GM18519 (cell line): Measurements from ENCODE around the gene CTSD.

ENCODE experiments used
- ATAC-seq: cut with Tn5 transposase; IDR thresholded peaks from one replicate; pipeline ENCODE4 v1.9.1; 2021; ENCODE audit warnings: mild to moderate bottlenecking, moderate library complexity; ENCODE audit not compliant: unreplicated experiment, low FRiP score

The CTSD gene

DNA sequence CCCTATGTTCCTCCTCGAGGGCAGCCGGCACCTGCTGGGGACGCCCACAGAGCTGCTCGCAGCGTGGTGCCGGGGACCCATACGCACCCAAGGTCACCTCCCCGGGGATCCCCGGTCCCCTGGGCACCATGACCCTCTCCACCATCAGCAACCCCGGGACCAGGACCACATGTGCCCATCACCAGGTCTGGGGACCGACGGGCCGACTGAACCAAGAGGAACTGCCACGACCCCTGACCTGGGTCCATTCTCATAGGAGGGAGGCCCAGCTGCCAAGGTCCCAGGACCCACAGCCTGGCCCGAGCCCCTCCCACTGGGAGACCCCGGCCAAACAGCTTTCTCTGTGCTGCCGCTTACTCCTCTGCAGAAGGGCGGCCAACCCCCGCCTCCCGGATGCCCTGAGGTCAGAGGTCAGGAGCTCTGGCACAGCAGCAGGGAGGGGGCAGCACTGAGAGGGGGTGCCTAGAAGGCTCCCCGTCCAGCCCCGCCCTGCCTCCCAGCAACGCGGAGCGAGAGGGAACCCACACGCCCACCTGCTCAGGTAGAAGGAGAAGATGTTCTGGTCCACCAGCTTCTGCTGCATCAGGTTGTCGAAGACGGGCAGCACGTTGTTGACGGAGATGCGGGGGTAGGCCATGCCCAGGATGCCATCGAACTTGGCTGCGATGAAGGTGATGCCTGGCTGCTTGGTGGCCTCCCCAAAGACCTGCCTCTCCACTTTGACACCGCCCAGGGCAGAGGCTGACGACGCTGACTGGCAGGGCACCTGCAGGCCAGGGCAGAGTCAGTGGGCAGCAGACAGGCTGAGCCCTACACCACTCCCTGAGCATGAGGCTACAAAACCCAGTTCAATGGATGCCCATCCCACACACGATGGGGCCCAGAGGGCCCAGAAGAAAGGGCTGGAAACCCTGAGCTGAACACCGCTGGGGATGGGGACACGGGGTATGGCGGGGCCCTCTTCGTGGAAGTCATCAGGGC, 6.6 kb downstream of the CTSD start:
- ATAC-seq: no peak

DNA sequence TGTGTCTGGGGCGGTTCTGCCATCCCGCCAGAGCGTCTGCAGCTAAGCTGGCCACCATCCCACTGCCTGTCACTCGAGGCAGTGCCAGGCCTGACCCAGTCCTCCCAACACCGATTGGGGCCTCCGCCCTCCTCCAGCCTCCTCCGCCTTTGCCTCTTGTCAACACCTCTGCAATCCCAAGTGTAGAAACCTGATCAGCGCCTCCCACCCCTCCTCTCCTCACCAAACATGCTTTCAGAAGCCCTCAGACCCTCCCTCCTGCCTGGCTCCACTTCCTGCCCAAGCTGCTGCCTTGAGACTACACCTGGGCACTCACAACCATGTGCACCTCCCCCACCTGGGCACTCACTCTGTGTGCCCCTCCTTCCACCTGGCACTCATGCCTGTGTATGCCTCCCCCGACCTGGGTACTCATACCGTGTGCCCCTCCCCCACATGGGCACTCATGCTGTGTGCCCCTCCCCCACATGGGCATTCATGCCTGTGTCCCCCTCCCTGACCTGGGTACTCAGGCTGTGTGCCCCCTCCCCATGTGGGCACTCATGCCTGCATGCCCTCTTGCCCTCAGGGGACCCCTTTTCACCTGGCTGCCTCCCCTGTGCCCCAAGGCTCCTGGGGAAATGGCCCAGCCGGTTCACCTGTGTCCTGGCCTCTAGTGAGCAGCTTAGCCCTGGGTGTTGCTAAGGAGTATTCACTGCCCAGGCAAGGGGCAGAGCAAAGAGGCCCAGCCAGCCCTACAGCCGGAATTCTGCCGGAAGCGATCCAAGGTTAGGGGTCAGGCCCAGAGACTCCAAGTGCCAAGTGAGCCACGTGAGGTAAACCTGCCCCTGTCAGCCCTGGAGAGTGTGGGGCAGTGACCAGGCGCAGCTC, 7.8 kb downstream of the CTSD start:
- no peak for ATAC-seq

DNA sequence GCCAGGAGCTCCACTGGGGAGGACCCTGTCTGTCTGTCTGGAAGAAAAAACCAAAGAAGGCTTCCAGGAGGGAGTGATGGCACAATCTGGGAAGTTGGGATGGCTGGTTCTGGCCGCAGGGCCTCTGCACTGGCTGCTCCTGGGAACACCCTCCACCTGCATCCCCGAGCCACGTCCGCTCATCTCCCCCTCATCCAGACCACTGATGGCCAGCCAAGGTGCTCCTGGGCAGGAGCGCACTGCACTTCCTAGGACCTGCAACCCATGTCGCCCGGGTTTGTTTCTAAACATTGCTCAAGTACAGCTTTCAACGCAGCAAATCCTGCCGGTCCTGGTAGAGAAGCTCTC, 8.4 kb downstream of the CTSD start:
- no peak for ATAC-seq

DNA sequence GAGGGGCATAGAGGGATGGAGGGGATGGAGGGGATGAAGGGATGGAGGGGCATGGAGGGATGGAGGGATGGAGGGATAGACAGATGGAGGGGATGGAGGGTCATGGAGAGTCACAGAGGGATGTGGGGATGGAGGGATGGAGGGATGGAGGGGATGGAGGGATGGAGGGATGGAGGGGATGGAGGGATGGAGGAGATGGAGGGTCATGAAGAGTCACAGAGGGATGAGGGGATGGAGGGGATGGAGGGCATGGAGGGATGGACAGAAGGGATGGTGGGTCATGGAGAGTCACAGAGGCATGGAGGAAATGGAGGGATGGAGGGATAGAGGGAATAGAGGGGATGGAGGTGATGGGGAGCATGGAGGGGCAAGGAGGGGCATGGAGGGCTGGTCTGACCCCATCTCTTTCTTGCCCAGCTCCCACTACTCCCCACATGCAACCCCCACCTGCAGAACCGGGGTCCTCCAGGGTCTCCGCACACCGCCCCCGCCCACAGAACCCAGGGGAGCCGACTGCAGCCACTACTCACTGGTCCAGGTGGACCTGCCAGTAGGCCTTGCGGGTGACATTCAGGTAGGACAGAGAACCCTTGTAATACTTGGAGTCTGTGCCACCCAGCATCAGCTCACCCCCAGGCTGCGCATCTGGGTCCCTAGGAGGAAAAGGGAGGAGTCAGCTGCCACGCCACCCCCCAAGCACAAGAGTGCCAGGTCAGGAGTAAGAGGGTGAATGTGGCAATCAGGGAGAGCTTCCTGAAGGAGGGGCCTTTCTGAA, 9.2 kb downstream of the CTSD start:
- no peak for ATAC-seq

DNA sequence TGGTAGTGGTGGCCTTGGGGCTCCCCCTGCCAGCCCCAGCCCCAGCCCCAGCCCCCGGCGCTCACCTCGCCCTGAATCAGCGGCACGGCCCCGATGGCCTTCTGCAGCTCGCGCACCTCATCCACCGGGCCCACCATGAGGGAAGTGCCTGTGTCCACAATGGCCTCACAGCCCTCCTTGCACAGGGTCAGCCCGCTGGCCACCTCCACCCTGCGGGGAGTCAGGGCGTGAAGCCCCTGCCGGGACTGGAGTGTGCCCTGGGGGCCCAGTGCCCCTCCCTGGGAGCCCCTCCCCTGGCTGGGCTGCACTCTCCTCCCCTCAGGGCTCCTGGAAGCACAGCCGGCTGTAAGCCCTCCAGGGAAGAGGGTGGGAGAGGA, 9.8 kb downstream of the CTSD start:
- no peak for ATAC-seq

DNA sequence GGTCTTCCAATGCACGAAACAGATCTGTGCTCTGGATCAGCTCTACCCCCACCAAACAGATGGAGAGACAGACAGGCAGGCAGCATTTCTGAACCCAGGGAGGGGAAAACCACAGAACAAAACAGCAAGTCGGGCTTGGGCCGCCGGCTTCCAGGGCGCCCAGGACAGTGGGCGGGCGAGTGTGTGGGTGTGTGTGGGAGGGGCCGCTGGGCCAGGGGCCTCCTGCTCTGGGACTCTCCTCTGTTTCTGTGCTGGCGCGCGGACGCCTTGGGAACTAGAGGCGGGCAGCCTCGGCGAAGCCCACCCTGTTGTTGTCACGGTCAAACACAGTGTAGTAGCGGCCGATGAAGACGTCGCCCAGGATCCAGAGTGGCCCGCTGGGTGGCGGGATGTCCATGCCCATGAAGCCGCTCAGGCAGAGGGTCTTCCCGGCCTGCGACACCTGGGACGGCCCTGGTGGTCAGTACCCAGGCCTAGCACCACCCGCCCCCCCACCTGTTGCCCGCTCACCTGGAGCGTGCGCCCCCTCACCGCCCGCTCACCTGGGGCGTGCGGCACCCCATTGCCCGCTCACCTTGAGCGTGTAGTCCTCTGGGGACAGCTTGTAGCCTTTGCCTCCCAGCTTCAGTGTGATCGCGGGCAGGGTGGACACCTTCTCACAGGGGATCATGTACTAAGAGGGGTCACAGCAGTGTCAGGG, 10.3 kb downstream of the CTSD start:
- no peak for ATAC-seq

DNA sequence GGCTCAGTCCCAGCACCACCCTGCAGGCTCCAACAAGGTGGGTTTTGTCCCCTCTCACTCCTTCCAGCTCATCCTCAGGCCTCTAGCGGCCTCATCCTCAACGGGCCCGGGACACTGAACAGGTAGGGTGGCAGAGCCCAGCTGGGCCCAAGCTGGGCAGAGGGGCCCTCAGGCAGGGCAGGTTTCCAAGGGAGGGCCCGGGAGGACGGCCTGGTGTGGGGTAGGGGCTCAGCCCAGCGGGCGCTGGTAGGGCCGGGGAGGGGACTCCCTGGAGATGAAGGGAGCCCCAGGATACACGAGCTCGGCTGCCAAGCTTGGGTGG, 10.9 kb downstream of the CTSD start:
- no peak for ATAC-seq

DNA sequence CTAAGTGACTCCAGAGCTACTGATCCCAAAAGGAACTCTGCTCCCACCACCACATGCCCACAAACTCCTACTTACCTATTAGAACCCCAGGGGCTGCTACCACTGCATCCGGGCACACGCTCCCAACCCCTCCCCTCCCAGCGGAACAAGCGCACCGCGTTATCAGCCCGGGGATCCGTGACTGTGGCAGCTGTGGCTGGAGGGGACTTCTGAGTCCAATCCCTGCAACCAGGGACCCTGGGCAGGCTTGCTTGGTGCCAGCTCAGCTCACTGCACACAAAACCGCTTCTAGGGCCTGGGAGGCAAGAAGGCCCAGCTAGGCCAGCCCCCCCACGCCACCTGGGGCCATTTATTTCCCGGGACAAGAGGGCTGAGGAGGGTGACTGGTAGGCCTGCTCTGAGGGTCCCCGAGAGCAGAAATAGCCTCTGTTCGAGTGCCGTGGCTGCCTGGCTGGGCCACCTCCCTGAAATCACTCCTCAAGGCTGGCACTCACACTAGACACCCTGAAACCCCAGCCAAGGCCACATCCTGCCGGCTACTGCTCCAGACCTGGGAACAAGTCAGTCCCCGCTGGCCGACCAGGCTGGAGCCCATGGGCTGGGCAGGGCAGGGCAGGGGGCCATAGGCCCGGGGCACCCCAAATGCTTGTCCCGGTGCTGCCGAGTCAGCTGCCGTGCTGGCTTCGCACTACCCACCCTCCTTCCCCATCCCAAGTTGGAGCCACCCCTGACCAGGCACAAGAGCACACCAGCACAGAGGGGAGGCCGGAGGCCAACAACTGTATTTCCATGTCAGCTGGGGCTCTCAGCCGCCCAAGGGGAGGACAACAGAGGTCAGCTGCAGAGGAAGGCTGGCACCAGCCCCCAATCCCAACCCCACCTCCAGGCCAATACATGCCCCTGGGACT, 11.5 kb downstream of the CTSD start:
- no peak for ATAC-seq

DNA sequence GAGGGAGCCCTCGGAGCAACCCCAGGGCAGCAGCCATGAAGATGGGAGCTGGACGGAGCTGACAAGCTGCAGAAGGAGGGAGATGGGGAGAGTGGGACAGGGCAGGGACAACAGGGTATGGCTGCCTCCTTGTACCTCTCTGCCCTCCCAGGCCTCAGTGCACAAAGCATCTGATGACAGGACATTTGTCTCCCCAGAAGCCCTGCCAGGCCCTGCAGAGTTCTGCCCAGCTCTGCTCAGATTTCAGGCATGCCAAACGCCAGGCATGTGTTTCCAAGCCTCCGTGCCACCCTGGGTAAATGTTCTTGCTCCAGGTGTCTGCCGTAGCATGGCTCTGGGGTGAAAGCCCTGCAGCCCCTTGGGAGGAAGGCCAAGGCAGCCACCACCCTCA, 12.2 kb downstream of the CTSD start:
- no peak for ATAC-seq

DNA sequence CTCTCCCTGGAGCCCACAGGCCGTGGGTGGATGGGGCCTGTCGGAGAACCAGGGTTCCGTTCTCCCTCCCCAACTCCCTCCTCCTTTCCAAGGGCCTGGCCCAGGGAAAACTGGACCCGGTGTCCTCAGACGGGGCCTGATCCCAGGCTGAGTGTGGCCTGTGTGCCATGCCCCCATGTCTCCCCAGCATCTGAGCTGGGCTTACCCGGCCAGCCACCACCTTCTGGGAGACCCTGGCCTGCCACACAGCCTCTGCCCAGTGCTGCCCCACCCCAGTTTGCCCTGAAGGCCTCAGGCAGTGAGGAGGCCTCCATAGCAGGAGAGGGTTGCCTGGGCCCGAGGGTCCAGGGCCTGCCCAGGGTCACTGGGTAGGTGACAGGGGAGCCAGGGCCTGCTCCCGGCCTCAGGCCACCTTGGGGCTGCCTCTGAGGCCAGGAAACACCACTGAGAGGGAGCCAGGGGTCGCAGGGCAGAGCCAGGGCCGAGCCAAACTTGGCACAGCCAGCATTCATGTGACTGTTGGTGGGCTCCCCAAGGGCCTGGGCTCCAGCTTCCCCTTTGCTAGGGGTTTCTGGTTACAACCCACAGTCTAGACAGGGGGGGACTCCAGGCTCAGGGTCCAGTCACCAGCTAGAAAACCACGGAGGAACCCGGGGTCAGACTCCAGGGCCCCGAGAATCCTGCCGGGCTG, 12.7 kb downstream of the CTSD start:
- no peak for ATAC-seq

DNA sequence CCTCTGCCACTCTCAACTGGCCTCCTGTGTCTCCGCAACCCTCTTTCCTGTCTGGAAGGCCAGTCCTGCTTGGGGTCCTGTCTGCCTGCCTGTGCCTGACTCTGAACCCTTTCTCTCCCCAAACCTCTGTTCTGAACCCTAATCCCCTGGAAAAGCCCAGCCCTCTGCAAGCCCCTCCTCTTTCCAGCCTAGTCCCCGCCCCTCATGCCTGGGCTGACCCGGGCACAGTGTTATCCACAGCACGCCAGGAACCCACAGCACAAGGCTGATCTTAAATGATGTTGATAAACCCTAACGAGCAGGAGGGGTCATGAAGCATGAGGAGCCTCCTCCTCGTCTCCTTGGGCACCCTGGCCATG, 13.3 kb downstream of the CTSD start, which contains the start of gene IFITM10:
IFITM10 (minus strand) TSS at position 115 of the 359 bp plus-strand sequence. CDS start 153 bp downstream, outside the sequence.
- ATAC-seq: no peak

DNA sequence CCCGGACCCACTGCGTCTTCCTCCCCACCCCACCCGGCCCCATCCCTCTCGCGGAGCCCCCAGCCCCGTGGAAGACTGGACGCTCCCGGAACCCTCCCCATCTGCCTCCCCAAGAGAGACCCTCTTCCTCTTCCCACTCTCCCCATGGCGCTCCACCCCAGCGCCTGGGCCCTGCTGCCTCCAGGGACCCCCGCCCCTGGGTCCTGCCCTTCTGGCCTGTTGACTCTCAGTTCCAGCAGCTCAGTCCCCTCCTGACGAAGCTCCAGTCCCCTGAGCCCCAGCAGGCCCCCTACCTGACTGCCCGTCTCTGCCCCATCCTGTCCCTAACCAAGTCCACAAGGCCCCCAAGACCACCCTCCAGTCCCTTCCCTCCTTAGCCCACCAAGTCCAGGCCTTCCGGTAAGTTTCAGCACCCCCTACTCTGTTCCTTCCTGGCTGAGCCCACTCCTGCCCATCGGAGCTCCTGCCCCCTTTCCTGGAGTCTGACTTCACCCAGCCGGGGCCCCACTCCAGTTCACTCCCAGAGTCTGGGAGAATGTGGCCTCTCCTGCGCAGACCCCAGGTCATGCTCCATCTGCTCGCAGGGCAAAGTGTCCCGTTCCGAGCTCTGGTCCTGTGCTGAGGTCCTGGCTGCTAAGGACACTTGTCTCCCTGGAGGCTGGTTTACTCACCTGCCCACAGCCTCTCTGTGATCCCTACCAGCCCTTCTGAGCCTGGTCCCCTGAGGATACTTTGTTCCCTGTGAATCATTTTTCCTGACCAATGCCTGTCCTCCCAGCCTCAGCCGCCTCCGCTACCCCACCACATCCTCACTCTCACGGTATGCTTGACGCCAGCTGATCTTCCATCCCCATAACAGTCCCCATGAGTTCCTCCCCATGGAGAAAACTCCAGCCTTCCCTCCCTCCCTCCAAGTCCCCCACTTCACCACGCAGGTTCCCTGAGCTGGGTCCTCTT, 14.1 kb downstream of the CTSD start:
- no peak for ATAC-seq

DNA sequence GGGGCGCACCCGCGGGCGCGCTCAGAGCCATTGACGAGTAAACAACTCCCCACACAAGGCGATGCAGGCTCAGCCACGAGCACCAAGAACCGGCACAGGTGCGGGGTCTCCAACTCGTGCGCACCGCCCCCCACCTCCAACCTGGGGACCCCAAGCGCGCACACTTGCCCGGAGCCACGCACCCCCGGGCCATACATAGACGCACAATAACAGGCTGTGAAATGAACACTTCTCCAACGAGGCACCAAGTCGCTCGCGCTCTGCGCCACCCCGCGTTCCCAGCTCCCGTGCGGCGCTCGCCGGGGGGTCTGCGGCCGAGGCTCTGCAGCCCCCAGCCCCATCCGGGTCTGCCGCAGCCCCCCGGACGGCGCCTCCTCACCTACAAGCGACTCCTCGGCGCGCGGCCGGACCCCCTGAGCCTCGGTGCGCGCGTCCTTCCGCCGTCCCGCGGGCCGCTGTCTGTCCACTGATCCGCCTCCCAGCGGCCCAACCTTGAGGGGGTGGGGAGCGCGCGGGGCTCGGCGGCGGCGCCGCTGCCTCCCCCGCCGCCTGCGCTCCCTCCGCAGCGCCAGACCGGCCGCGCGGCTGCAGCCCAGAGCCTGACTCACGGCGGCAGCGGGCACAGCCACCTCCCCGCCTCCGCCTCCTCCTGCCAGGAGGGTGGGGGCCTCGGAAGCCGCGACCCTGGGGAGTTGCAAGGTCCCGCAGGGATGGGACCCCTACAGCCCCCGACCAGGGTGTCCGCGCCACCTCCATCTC, 14.9 kb downstream of the CTSD start:
- ATAC-seq: no peak

DNA sequence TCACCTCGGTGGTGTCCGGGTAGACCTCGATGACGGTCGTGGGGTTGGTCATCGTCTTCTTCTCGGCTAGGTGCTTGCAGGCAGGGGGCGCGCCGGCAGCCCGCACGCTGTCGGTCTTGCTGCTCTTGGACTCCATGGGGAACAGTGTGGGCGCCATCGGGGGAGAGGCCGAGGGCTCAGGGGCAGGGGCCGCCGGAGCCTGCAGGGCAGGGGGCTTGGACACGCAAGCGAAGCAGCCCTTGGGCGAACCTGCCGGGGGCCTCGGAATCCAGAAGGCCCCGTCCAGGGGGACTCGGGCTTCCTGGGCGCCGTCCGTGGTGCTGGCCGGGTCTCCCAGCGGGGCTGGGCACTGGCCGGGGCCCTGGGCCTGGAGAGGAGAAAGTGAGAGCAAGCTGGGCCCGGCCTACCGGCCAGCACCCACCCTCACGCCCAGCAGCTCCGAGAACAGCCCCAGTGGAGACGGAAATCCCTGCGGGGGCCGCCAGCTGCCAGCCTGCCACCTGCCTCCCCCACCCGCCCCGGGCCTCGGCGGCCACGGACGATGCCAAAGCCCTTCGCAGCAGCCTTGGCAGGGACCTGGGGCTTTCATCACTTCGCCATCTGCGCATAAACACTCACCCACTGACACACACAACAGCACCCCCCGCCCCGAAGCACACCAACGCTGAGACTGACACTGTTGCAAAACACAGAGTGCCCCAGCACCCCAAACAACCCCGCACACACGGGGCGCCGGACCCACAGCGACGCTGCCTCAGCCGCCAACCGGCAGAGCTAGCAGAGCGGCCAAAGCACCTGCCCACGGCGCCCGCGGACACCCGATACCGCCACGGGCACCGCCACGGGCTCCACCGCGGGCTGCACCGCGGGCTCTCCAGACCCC, 15.7 kb downstream of the CTSD start:
- ATAC-seq: no peak

DNA sequence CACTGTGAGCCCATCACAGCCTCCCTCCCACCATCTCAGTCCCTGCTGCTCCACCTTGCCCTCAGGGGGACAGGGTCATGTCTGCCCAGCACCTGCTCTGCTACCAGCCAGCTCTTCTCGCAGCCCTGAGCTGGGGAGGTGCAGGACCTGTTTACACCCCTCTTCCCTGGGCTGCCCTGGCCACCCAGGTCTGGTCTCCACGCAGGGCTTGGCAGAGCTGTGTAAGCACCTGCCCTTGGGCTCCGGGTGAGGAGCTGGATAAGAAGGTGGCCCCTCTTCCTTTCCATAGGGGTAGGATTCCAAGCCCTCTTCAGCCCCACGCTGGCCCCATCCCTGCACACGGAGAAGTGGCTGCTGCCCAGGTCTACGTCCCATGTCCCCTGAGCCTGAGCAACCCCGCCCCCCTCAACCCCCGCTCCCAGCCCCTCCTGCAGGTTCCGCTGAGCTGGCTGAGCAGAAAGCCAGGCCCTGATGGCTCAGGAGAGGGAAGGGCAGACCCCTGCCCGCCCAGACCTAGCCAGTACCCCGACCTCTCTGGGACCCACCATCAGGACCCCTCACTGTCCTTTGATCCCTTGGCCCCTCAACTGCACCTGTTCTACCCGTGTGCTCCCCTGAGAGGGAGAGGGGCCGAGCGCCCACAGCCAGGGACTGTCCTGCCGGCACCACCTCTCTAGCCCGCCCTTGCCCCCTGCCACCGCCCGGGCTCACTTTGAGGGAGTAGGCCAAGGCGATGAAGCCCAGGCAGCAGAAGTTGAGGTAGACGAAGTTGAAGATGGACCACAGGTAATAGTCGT, 16.6 kb downstream of the CTSD start:
- no peak for ATAC-seq
